A673 (cell line): ENCODE data around the gene MAML2.

Source experiments
- EZH2 ChIP-seq: fragments of 200-600 bp; sonication (generic); IDR thresholded peaks from 2 replicates; pipeline ENCODE4 v1.6.1; 2017; ENCODE audit warnings: borderline replicate concordance, low read depth, mild to moderate bottlenecking, mixed read lengths, antibody characterized with exemption, low read length; ENCODE audit not compliant: poor library complexity, severe bottlenecking
- TF ChIP-seq, protein P1 (sequence below): fragments of 300-800, 200-600 bp; sonication (generic); conservative IDR thresholded peaks from 2 replicates; pipeline ENCODE4 v1.5.1; 2017; ENCODE audit warnings: low read depth, mild to moderate bottlenecking, antibody characterized with exemption, low read length, moderate library complexity, mixed read lengths

DNA sequence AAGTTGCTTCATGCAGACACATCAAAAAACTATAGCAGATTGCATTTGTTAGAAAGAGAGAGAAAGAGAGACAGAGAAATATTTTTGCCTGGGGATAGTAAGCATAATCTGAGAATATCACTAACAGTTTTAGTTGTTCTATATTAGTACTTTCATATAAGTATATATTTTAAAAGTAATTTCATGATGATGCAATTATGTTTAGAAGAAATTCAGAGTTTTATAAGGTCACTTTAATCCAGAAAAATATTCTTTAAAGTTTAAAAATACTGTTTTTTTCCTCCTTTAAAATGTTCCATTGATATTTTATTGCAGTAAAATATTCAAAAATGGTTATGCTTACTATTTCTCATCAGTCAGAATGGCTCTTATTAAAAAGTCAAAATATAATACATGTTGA lies 332.3 kb downstream of the MAML2 start:
- TF ChIP-seq, protein P1, sequence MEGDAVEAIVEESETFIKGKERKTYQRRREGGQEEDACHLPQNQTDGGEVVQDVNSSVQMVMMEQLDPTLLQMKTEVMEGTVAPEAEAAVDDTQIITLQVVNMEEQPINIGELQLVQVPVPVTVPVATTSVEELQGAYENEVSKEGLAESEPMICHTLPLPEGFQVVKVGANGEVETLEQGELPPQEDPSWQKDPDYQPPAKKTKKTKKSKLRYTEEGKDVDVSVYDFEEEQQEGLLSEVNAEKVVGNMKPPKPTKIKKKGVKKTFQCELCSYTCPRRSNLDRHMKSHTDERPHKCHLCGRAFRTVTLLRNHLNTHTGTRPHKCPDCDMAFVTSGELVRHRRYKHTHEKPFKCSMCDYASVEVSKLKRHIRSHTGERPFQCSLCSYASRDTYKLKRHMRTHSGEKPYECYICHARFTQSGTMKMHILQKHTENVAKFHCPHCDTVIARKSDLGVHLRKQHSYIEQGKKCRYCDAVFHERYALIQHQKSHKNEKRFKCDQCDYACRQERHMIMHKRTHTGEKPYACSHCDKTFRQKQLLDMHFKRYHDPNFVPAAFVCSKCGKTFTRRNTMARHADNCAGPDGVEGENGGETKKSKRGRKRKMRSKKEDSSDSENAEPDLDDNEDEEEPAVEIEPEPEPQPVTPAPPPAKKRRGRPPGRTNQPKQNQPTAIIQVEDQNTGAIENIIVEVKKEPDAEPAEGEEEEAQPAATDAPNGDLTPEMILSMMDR = no peak
- TF ChIP-seq EZH2 = no peak
